ENCODE data around the gene CUBN. TPM values are rescaled to one million over a fixed set of nuclear protein-coding genes. Genes with fewer than 3 reads are reported as not detected.

The CUBN gene
- total and polyA plus RNA-seq, 10 of the 15 experiments (the other 5 are each of a cell fraction or from before 2014, with no cell fraction given) = under 0.01 to 0.14 (median 0.02) TPM; not detected in 6

GRCh38 chr10:17113889-17114540 is 15.6 kb downstream of the CUBN start:
- in situ Hi-C loops (cut with MboI) = no loop called here
- POLR2A ChIA-PET = no interaction called here

GRCh38 chr10:17113346-17113745 is 16.3 kb downstream of the CUBN start:
- no peak overlapping the region for H3K9ac ChIP-seq (ENCODE audit: control insufficient read depth, insufficient read depth, low read length)
- in situ Hi-C loops (cut with MboI) (no loop called here), intact Hi-C loops (cut with micrococcal nuclease; ENCODE audit: unreplicated experiment) (no loop called here)
- TF ChIP-seq HDGF (IDR thresholded peaks at IDR 0.05) = no peak
- TF ChIP-seq IRF5 (IDR thresholded peaks at IDR 0.05; ENCODE audit: borderline replicate concordance) = no peak
- no peak for TF ChIP-seq REST (IDR thresholded peaks at IDR 0.05; ENCODE audit: low read depth, low read length)
- TF ChIP-seq E4F1 (IDR thresholded peaks at IDR 0.05; ENCODE audit: borderline replicate concordance, partially characterized antibody) = no peak
- no peak for TF ChIP-seq ZNF217 (IDR thresholded peaks at IDR 0.05)
- FAIRE-seq = no peak
- H3K27ac ChIP-seq (ENCODE audit: control insufficient read depth, insufficient read depth) = no peak overlapping the region
- ChIA-PET SMC1A (ENCODE audit: uncharacterized antibody, unreplicated experiment) (no interaction called here), RAD21 (ENCODE audit: unreplicated experiment) (no interaction called here), CTCF (no interaction called here), POLR2A (no interaction called here)
- DNase-seq (ENCODE audit: low read depth, low spot score) = no peak
- no peaks in the 10 kb centered on the region; a peak in 1 of 4 replicates for H3K27me3 ChIP-seq (replicated peaks in 1 of 2; ENCODE audit: control insufficient read depth in 2 of 2, insufficient read depth in 2 of 2, low read length in 1 of 2)
- H3K4me3 ChIP-seq = no peak overlapping the region
- no peak for ATAC-seq
- H4K20me1 ChIP-seq (ENCODE audit: control insufficient read depth, insufficient read depth) = no peaks in the 10 kb centered on the region
- H3K4me2 ChIP-seq (ENCODE audit: control insufficient read depth, insufficient read depth) = no peak overlapping the region
- no peaks in the 10 kb centered on the region for H3K36me3 ChIP-seq (ENCODE audit: control insufficient read depth in 2 of 2, insufficient read depth in 2 of 2, low read length in 1 of 2)
- H2AFZ ChIP-seq (ENCODE audit: control insufficient read depth, low read depth, low read length) = no peak overlapping the region
- no peaks in the 10 kb centered on the region for H3K79me2 ChIP-seq (ENCODE audit: control insufficient read depth, insufficient read depth, low read length)
- no peaks in the 10 kb centered on the region for H3K4me1 ChIP-seq (ENCODE audit: control insufficient read depth, insufficient read depth, low read length)
- no TSS peak for BruUV-seq (replicated peaks)
- 59% methylated on average over 4 of the region's 4 CpGs for WGBS (ENCODE audit: insufficient coverage, insufficient replicate concordance, low lambda C conversion rate, missing lambda C conversion rate)
- no peaks in the 10 kb centered on the region for H3K9me3 ChIP-seq (replicated peaks; ENCODE audit: control insufficient read depth, insufficient read depth, low read length)

More at GRCh38 chr10:17113889-17114540, 15.6 kb downstream of the CUBN start:
- Histone ChIP-seq H4K20me1 (ENCODE audit: control insufficient read depth, insufficient read depth) (no peaks in the 10 kb centered on the region), H3K79me2 (ENCODE audit: control insufficient read depth, insufficient read depth, low read length) (no peaks in the 10 kb centered on the region), H3K4me2 (ENCODE audit: control insufficient read depth, insufficient read depth) (no peak overlapping the region), H3K9ac (ENCODE audit: control insufficient read depth, insufficient read depth, low read length) (no peak overlapping the region), H3K4me1 (ENCODE audit: control insufficient read depth, insufficient read depth, low read length) (no peaks in the 10 kb centered on the region), H3K27me3 (replicated peaks in 1 of 2; ENCODE audit: control insufficient read depth in 2 of 2, insufficient read depth in 2 of 2, low read length in 1 of 2) (no peaks in the 10 kb centered on the region; a peak in 1 of 4 replicates), H3K9me3 (replicated peaks; ENCODE audit: control insufficient read depth, insufficient read depth, low read length) (no peaks in the 10 kb centered on the region), H3K4me3 (no peak overlapping the region), H2AFZ (ENCODE audit: control insufficient read depth, low read depth, low read length) (no peak overlapping the region), H3K27ac (ENCODE audit: control insufficient read depth, insufficient read depth) (no peak overlapping the region), H3K36me3 (ENCODE audit: control insufficient read depth in 2 of 2, insufficient read depth in 2 of 2, low read length in 1 of 2) (no peaks in the 10 kb centered on the region)
- ChIA-PET SMC1A (ENCODE audit: uncharacterized antibody, unreplicated experiment) (no interaction called here), RAD21 (ENCODE audit: unreplicated experiment) (no interaction called here), CTCF (no interaction called here)
- DNase-seq (ENCODE audit: low read depth, low spot score) (no peak), ATAC-seq (no peak), FAIRE-seq (no peak)
- intact Hi-C loops (cut with micrococcal nuclease; ENCODE audit: unreplicated experiment) = no loop called here
- no TSS peak for BruUV-seq (replicated peaks)
- 43% methylated on average over 7 of the region's 7 CpGs for WGBS (ENCODE audit: insufficient coverage, insufficient replicate concordance, low lambda C conversion rate, missing lambda C conversion rate)
- no peak for TF ChIP-seq BRCA1 (IDR thresholded peaks at IDR 0.05; ENCODE audit: low read depth, low read length)
- no peak for TF ChIP-seq SREBF2 (IDR thresholded peaks at IDR 0.05; ENCODE audit: low read length)
- TF ChIP-seq CHD4 (IDR thresholded peaks at IDR 0.05) = no peak
- TF ChIP-seq NR2C2 (IDR thresholded peaks at IDR 0.05; ENCODE audit: borderline replicate concordance, control insufficient read depth, insufficient read length, low read depth) = no peak
- no peak for TF ChIP-seq ZNF274 (IDR thresholded peaks at IDR 0.05; ENCODE audit: insufficient read depth, insufficient read length)
- TF ChIP-seq CBFB (IDR thresholded peaks at IDR 0.05; ENCODE audit: low read depth) = no peak
- TF ChIP-seq ZNF622 (IDR thresholded peaks at IDR 0.05) = no peak
- TF ChIP-seq CHD1 (IDR thresholded peaks at IDR 0.05; ENCODE audit: low read depth, low read length) = no peak
- no peak for TF ChIP-seq NFYB (IDR thresholded peaks at IDR 0.05; ENCODE audit: insufficient read depth, low read depth, low read length)

Measured in GM12878 (cell line).